PC-3 (cell line): Measurements from ENCODE around the gene HCN3.

Experiments
- CTCF ChIP-seq: fragments of 300-600 bp; sonication (generic); conservative IDR thresholded peaks from 2 replicates; pipeline ENCODE4 v1.5.1; 2017; ENCODE audit warnings: antibody characterized with exemption, low read depth, mild to moderate bottlenecking, low read length
- EZH2phosphoT487 ChIP-seq: fragments of 300-600 bp; sonication (generic); IDR thresholded peaks from 2 replicates; pipeline ENCODE4 v1.6.1; 2018; ENCODE audit warnings: mild to moderate bottlenecking, antibody characterized with exemption, low read length, borderline replicate concordance

DNA sequence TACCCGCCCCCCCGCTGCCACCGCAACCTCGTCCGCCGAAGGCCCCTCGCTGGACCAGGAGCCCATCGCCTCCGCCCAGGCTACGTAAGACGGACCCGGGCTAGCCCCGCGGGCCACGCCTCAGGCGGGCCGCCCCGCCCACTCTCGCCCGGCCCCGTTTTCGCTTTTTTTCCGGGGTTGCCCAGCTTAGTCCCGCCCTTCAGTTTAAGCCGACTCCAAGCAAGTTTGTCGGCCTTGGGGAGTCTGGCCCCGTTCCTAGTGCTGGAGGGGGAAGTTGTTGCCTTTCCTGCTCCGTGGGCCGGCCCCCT lies 46.4 kb downstream of the HCN3 start:
- TF ChIP-seq CTCF (no peak), EZH2phosphoT487 (no peak)
